ENCODE data around the gene PHLDB1.

DNA sequence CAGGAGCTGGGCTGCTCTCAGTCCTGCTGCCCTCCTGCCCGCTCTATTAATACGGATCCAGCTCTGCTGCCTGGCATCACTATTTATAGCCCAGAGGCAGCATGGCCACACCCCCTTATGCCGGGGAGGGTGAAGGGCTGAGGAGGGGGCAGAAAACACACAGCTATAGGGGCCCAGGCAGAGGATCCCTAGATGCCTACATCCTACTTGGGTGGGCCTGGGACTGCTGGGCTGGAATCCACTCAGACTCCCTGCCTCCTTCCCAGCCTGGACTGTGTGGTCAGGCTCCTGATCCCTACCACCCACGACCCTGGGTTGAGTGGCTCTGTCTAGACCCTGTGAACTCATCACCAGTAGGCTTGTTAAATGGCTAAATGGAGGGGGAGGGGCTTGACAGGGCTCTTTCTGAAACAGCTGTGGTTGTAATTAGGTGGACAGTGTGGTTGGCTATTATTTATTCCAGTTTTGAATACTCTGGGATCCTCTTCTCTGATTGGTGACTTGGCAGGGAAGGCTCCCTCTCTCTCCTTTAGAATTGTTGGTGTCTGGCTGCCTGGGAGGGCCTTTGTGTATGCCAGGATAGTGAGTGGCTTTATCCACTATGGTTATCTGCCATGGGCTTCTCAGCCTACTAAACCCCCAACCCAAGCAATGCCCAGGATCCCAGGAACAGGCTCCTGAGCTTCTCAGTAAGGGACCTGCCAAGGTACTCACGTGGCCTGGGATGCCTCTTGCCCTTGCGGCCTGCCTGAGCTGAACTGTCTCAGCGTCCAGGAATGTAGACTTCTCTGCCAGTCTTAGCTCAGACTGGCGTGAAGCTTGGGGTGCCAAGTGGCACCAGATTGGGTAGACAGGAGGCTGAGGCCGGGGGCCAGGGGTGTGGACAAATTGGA, 15.2 kb downstream of the PHLDB1 start:
- TF ChIP-seq, protein P1, sequence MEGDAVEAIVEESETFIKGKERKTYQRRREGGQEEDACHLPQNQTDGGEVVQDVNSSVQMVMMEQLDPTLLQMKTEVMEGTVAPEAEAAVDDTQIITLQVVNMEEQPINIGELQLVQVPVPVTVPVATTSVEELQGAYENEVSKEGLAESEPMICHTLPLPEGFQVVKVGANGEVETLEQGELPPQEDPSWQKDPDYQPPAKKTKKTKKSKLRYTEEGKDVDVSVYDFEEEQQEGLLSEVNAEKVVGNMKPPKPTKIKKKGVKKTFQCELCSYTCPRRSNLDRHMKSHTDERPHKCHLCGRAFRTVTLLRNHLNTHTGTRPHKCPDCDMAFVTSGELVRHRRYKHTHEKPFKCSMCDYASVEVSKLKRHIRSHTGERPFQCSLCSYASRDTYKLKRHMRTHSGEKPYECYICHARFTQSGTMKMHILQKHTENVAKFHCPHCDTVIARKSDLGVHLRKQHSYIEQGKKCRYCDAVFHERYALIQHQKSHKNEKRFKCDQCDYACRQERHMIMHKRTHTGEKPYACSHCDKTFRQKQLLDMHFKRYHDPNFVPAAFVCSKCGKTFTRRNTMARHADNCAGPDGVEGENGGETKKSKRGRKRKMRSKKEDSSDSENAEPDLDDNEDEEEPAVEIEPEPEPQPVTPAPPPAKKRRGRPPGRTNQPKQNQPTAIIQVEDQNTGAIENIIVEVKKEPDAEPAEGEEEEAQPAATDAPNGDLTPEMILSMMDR (IDR thresholded peaks at IDR 0.05): no peak
- TF ChIP-seq POLR2A (IDR thresholded peaks at IDR 0.05): no peak
